ENCODE data around the gene SORBS1.

- TF ChIP-seq POLR2AphosphoS5 (IDR thresholded peaks at IDR 0.05; ENCODE audit: low read depth): no peak
- no peak for TF ChIP-seq GABPA (IDR thresholded peaks at IDR 0.05; ENCODE audit: low read depth)
- TF ChIP-seq CTCF (IDR thresholded peaks at IDR 0.05; ENCODE audit: insufficient read depth, low read length): no peak
Measured at GRCh38 chr10:95540514-95541052, 20.6 kb downstream of the SORBS1 start.
